A673 (cell line): Measurements from ENCODE around the gene BANP. TPM values are rescaled to one million over a fixed set of nuclear protein-coding genes. Genes with fewer than 3 reads are reported as not detected.

Source experiments
- BruUV-seq: library from RNA; stranded (reverse); fragments of 400-500 nt; replicated peaks from 2 replicates; lab custom pipeline; 2021; lab: Mats Ljungman, UMichigan
- CTCF ChIA-PET: fragments of 300-600 bp; sonication (Branson Sonifier 250); formaldehyde crosslinking; loops from one replicate; lab custom pipeline; 2022; ENCODE audit warnings: antibody characterized with exemption; lab: Charles Lee
- POLR2A ChIA-PET: fragments of 300-600 bp; sonication (Branson Sonifier 250); formaldehyde crosslinking; loops from one replicate; lab custom pipeline; 2022; ENCODE audit warnings: antibody characterized with exemption; ENCODE audit not compliant: low non-redundant PET; lab: Charles Lee
- DNase-seq: peaks from one replicate; pipeline ENCODE4 v3.0.0-alpha.2; 2015; ENCODE audit warnings: low spot score
- H3K27ac ChIP-seq: fragments of 200-600 bp; sonication (generic); 2 replicates; pipeline ENCODE4 v1.5.1; 2016; ENCODE audit warnings: mixed run types, low read depth, mild to moderate bottlenecking, mixed read lengths, antibody characterized with exemption, low read length; ENCODE audit not compliant: poor library complexity, severe bottlenecking
- H3K27me3 ChIP-seq: fragments of 200-600 bp; sonication (generic); replicated peaks from 2 replicates; pipeline ENCODE4 v1.6.1; 2017; ENCODE audit warnings: mixed run types, low read depth, mild to moderate bottlenecking, mixed read lengths, antibody characterized with exemption, low read length; ENCODE audit not compliant: insufficient read depth, poor library complexity
- H3K36me3 ChIP-seq: fragments of 200-600 bp; sonication (generic); 2 replicates; pipeline ENCODE4 v1.6.1; 2016; ENCODE audit warnings: mixed run types, mild to moderate bottlenecking, mixed read lengths, antibody characterized with exemption, low read length; ENCODE audit not compliant: insufficient read depth, poor library complexity, severe bottlenecking
- H3K4me1 ChIP-seq: fragments of 200-600 bp; sonication (generic); 2 replicates; pipeline ENCODE4 v1.6.1; 2017; ENCODE audit warnings: mixed run types, mild to moderate bottlenecking, mixed read lengths, antibody characterized with exemption, low read length; ENCODE audit not compliant: insufficient read depth, poor library complexity, severe bottlenecking
- H3K4me3 ChIP-seq: fragments of 200-600 bp; sonication (generic); 2 replicates; pipeline ENCODE4 v1.5.1; 2016; ENCODE audit warnings: low read depth, mixed run types, mild to moderate bottlenecking, mixed read lengths, low read length; ENCODE audit not compliant: poor library complexity, severe bottlenecking
- H3K9me3 ChIP-seq: fragments of 200-600 bp; sonication (generic); 2 replicates; pipeline ENCODE4 v1.6.1; 2016; ENCODE audit warnings: mixed run types, low read depth, mild to moderate bottlenecking, mixed read lengths, antibody characterized with exemption, low read length; ENCODE audit not compliant: poor library complexity, severe bottlenecking
- EZH2 ChIP-seq: fragments of 200-600 bp; sonication (generic); IDR thresholded peaks from 2 replicates; pipeline ENCODE4 v1.6.1; 2017; ENCODE audit warnings: borderline replicate concordance, low read depth, mild to moderate bottlenecking, mixed read lengths, antibody characterized with exemption, low read length; ENCODE audit not compliant: poor library complexity, severe bottlenecking
- intact Hi-C: fragments of 100-400 bp; cut with micrococcal nuclease; formaldehyde crosslinking; loops from one replicate; pipeline ENCODE4 v1.10.0; 2022; ENCODE audit not compliant: unreplicated experiment
- total RNA-seq: library from RNA; stranded (reverse); gene quantifications from 2 replicates; pipeline ENCODE4 v1.2.3, GENCODE V29; 2021
- TF ChIP-seq, protein P1 (sequence below): fragments of 300-800, 200-600 bp; sonication (generic); conservative IDR thresholded peaks from 2 replicates; pipeline ENCODE4 v1.5.1; 2017; ENCODE audit warnings: low read depth, mild to moderate bottlenecking, antibody characterized with exemption, low read length, moderate library complexity, mixed read lengths

The BANP gene
- total RNA-seq, 1 experiment from 2014 or later = 44.3 TPM

DNA sequence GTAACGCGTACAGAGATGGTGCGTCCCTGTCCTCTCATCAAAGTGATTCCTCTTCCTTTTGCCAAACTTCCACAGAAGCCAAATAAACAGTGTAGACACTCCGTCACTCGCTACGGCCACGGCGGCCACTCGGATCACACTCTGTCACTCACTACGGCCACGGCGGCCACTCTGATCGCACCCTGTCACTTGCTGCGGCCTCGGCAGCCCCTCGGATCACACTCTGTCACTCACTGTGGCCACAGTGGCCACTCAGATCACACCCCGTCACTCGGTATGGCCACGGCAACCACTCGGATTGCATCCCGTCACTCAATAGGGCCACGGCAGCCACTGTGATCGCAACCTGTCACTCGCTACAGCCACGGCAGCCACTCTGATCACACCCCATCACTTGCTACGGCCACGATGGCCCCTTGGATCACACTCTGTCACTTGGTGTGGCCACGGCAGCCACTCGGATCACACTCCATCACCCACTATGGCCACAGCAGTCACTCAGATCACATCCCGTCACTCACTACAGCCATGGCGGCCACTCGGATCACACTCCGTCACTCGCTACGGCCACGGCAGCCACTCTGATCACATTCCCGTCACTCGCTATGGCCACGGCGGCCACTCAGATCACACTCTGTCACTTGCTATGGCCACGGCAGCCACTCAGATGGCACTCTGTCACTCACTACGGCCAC, 170.8 kb downstream of the BANP start:
- intact Hi-C loops = no loop called here
- ChIA-PET CTCF (no interaction called here), POLR2A (no interaction called here)
- Histone ChIP-seq H3K4me3 (no peak overlapping the region), H3K27me3 (no peaks in the 10 kb centered on the region), H3K4me1 (no peaks in the 10 kb centered on the region), H3K9me3 (no peaks in the 10 kb centered on the region), H3K27ac (no peak overlapping the region), H3K36me3 (no peaks in the 10 kb centered on the region)
- no peak for TF ChIP-seq EZH2
- TF ChIP-seq, protein P1, sequence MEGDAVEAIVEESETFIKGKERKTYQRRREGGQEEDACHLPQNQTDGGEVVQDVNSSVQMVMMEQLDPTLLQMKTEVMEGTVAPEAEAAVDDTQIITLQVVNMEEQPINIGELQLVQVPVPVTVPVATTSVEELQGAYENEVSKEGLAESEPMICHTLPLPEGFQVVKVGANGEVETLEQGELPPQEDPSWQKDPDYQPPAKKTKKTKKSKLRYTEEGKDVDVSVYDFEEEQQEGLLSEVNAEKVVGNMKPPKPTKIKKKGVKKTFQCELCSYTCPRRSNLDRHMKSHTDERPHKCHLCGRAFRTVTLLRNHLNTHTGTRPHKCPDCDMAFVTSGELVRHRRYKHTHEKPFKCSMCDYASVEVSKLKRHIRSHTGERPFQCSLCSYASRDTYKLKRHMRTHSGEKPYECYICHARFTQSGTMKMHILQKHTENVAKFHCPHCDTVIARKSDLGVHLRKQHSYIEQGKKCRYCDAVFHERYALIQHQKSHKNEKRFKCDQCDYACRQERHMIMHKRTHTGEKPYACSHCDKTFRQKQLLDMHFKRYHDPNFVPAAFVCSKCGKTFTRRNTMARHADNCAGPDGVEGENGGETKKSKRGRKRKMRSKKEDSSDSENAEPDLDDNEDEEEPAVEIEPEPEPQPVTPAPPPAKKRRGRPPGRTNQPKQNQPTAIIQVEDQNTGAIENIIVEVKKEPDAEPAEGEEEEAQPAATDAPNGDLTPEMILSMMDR = no peak
- BruUV-seq = no TSS peak
- DNase-seq = no peak

Other genes starting within 250 kb of the BANP start
- gene KLHDC4, start 185.4 kb upstream of the BANP start, total RNA-seq = 83.3 and 86.6 TPM in 2 replicates
- 324 and 371 TPM in 2 replicates for gene SLC7A5, start 81.9 kb upstream of the BANP start, total RNA-seq
- not detected in 2 replicates for gene CA5A, start 14.9 kb upstream of the BANP start, total RNA-seq